ENCODE results near the gene ACR.

Gene ACR

GRCh38 chr22:50737728-50738648 is at the start of gene ACR:
TSS of gene ACR (plus strand) at chr22:50738204. CDS start at chr22:50738236, 32 bp downstream.
- no peaks in the 10 kb centered on the region for H3K9me3 ChIP-seq (ENCODE audit: control insufficient read depth, insufficient read depth, low read length)
- H3K36me3 ChIP-seq (ENCODE audit: insufficient read depth, low read length), result no peaks in the 10 kb centered on the region
- no peaks in the 10 kb centered on the region for H3K4me1 ChIP-seq (ENCODE audit: insufficient read depth, low read length)
- no peak within 1 kb of the TSS for H3K9ac ChIP-seq (ENCODE audit: low read depth, low read length)

GRCh38 chr22:50688448-50688847 is 49.6 kb upstream of the ACR start:
- Histone ChIP-seq H3K4me1 (ENCODE audit: insufficient read depth, low read length) (no peaks in the 10 kb centered on the region), H3K36me3 (ENCODE audit: insufficient read depth, low read length) (no peaks in the 10 kb centered on the region), H3K9me3 (ENCODE audit: control insufficient read depth, insufficient read depth, low read length) (peaks cover 2% of the 10 kb centered on the region; the same call in 1 of the 2 replicates), H3K9ac (ENCODE audit: low read depth, low read length) (no peak overlapping the region)

GRCh38 chr22:50691521-50691920 is 46.5 kb upstream of the ACR start:
- H3K36me3 ChIP-seq (ENCODE audit: insufficient read depth, low read length), result no peaks in the 10 kb centered on the region
- H3K4me1 ChIP-seq (ENCODE audit: insufficient read depth, low read length), result no peaks in the 10 kb centered on the region; the same call in 1 of the 2 replicates
- peaks cover 2% of the 10 kb centered on the region; the same call in 1 of the 2 replicates for H3K9me3 ChIP-seq (ENCODE audit: control insufficient read depth, insufficient read depth, low read length)
- H3K9ac ChIP-seq (ENCODE audit: low read depth, low read length), result no peak overlapping the region

- H3K4me1 ChIP-seq (ENCODE audit: insufficient read depth, low read length), result peaks cover 3% of the 10 kb centered on the region; the same call in 1 of the 2 replicates
- H3K36me3 ChIP-seq (ENCODE audit: insufficient read depth, low read length), result no peaks in the 10 kb centered on the region
- peaks cover 2% of the 10 kb centered on the region; the same call in 1 of the 2 replicates for H3K9me3 ChIP-seq (ENCODE audit: control insufficient read depth, insufficient read depth, low read length)
- H3K9ac ChIP-seq (ENCODE audit: low read depth, low read length), result no peak overlapping the region
Measured at GRCh38 chr22:50693462-50693861, 44.5 kb upstream of the ACR start.

- H3K9me3 ChIP-seq (ENCODE audit: control insufficient read depth, insufficient read depth, low read length), result peaks cover 2% of the 10 kb centered on the region; the same call in 1 of the 2 replicates
- no peaks in the 10 kb centered on the region for H3K36me3 ChIP-seq (ENCODE audit: insufficient read depth, low read length)
- no peak overlapping the region for H3K9ac ChIP-seq (ENCODE audit: low read depth, low read length)
- peaks cover 3% of the 10 kb centered on the region; the same call in 1 of the 2 replicates for H3K4me1 ChIP-seq (ENCODE audit: insufficient read depth, low read length)
Measured at GRCh38 chr22:50694099-50694605, 43.9 kb upstream of the ACR start.

- Histone ChIP-seq H3K4me1 (ENCODE audit: insufficient read depth, low read length) (peaks cover 3% of the 10 kb centered on the region; the same call in 1 of the 2 replicates), H3K9me3 (ENCODE audit: control insufficient read depth, insufficient read depth, low read length) (no peaks in the 10 kb centered on the region), H3K9ac (ENCODE audit: low read depth, low read length) (no peak overlapping the region), H3K36me3 (ENCODE audit: insufficient read depth, low read length) (no peaks in the 10 kb centered on the region)
Measured at GRCh38 chr22:50694766-50695420, 43.1 kb upstream of the ACR start.

GRCh38 chr22:50695421-50696250 is 42.4 kb upstream of the ACR start:
- Histone ChIP-seq H3K9ac (ENCODE audit: low read depth, low read length) (no peak overlapping the region), H3K4me1 (ENCODE audit: insufficient read depth, low read length) (peaks cover 3% of the 10 kb centered on the region; the same call in 1 of the 2 replicates), H3K9me3 (ENCODE audit: control insufficient read depth, insufficient read depth, low read length) (no peaks in the 10 kb centered on the region), H3K36me3 (ENCODE audit: insufficient read depth, low read length) (no peaks in the 10 kb centered on the region)

- no peaks in the 10 kb centered on the region for H3K36me3 ChIP-seq (ENCODE audit: insufficient read depth, low read length)
- no peaks in the 10 kb centered on the region for H3K9me3 ChIP-seq (ENCODE audit: control insufficient read depth, insufficient read depth, low read length)
- H3K4me1 ChIP-seq (ENCODE audit: insufficient read depth, low read length), result peaks cover 3% of the 10 kb centered on the region; the same call in 1 of the 2 replicates
- H3K9ac ChIP-seq (ENCODE audit: low read depth, low read length), result peak overlapping the region; percentile 39; the same call in 1 of the 2 replicates
Measured at GRCh38 chr22:50696251-50696798, 41.7 kb upstream of the ACR start.

- Histone ChIP-seq H3K9me3 (ENCODE audit: control insufficient read depth, insufficient read depth, low read length) (no peaks in the 10 kb centered on the region), H3K9ac (ENCODE audit: low read depth, low read length) (peak overlapping the region; percentile 39; the same call in 1 of the 2 replicates), H3K4me1 (ENCODE audit: insufficient read depth, low read length) (peaks cover 3% of the 10 kb centered on the region; the same call in 1 of the 2 replicates), H3K36me3 (ENCODE audit: insufficient read depth, low read length) (no peaks in the 10 kb centered on the region)
Measured at GRCh38 chr22:50696799-50697561, 41.0 kb upstream of the ACR start.

- Histone ChIP-seq H3K9me3 (ENCODE audit: control insufficient read depth, insufficient read depth, low read length) (no peaks in the 10 kb centered on the region), H3K36me3 (ENCODE audit: insufficient read depth, low read length) (no peaks in the 10 kb centered on the region), H3K9ac (ENCODE audit: low read depth, low read length) (peak overlapping the region; percentile 41), H3K4me1 (ENCODE audit: insufficient read depth, low read length) (peaks cover 3% of the 10 kb centered on the region; the same call in 1 of the 2 replicates)
Measured at GRCh38 chr22:50697667-50698506, 40.1 kb upstream of the ACR start.

- Histone ChIP-seq H3K9ac (ENCODE audit: low read depth, low read length) (no peak overlapping the region), H3K9me3 (ENCODE audit: control insufficient read depth, insufficient read depth, low read length) (no peaks in the 10 kb centered on the region), H3K36me3 (ENCODE audit: insufficient read depth, low read length) (no peaks in the 10 kb centered on the region), H3K4me1 (ENCODE audit: insufficient read depth, low read length) (peaks cover 3% of the 10 kb centered on the region; the same call in 1 of the 2 replicates)
Measured at GRCh38 chr22:50698546-50698945, 39.5 kb upstream of the ACR start.

GRCh38 chr22:50699001-50699755 is 38.8 kb upstream of the ACR start:
- Histone ChIP-seq H3K36me3 (ENCODE audit: insufficient read depth, low read length) (no peaks in the 10 kb centered on the region), H3K4me1 (ENCODE audit: insufficient read depth, low read length) (peaks cover 3% of the 10 kb centered on the region; the same call in 1 of the 2 replicates), H3K9me3 (ENCODE audit: control insufficient read depth, insufficient read depth, low read length) (no peaks in the 10 kb centered on the region), H3K9ac (ENCODE audit: low read depth, low read length) (no peak overlapping the region)

Measured in ES-I3 (cell line).